ENCODE results near the gene NR2E1.

Gene NR2E1

DNA sequence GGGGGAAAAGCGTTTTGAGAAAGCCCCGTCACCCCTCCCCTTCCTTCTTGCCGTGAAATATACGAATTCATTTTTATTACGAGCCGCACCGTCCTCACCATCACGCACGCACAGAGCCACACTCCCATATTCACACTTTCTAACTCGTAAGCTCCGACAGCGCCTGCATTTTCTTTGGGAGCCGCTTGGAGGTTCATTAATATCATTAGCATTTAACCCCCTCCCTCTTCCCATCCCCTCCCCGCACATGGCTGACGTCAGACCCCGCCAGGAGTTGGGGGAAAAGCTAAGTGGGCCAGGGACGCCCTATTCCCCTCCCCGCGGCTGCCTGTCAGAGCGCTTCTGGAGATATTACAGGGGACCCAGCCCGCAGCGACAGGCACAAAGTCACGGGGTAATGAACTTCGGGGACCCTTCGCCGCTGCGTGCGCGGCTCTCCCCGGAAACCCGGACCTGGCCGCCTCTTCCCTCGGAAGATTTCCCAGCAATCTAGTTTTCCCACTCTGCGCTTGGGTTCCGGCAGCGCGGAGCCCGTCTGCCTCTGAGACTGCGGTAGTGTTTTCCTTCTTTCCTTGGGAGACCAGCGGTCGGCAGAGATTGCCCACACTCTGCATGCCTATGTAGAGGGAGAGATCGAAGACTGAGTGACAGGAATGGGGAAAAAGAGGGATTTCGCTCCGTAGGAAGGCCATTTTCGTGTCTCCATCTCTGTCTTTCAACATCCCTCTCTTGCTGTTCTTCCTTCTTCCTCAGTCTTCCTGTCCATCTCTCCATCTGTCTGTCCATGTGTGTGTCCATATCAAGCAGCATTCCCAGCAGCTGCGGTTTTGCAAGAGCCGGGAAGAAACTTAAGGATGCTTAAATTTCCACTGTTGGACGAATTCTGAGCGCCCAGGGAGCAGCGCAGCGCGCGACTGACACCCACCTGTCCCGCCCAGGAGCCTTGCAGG, at the start of gene NR2E1:
Gene NR2E1 (plus strand): TSS at position 309 of the 950 bp plus-strand sequence. CDS start 744 bp downstream, outside the sequence.
- no peak for DNase-seq

DNA sequence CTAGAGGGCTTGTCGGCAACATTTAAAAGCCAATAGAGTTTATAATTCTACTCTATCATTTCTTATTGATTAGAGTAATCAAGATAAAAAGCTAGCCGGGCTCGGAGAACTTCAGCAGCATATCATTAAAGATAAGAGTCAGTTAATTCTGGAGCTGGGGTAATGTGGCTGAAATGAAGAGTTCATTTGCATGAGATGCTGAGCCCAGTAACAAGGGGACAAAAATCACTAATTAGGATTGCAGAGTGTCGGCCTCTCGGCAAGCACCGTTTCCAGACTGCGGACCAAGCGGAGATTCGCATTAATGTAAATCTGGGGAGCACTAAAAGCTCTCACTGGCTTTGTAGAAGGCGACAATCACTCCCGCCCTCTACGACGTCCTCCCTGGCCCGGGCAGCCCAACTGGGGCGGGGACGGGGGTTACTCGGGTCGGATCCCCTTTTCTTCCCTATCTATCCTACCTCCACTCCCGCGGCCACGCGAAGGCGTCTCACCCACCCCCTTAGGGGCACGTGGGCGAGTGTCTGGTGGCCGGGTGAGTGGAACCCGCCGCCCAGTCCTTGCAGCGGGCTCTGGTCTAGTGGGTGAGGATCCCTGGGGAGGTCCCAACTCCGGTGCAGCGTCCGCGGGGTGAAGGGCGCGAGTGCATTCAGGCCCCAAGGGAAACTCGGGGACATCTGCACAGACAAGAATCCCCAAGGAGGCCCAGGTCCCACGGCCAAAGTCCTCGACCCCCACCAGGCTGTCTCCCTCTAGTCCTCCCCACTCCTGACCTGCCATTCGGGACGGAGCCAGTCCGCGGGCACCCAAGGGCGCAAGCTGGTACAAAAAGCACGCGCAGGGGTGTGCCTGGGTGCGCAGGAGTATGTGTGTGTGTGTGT, 49.0 kb upstream of the NR2E1 start:
- no peak for DNase-seq

DNA sequence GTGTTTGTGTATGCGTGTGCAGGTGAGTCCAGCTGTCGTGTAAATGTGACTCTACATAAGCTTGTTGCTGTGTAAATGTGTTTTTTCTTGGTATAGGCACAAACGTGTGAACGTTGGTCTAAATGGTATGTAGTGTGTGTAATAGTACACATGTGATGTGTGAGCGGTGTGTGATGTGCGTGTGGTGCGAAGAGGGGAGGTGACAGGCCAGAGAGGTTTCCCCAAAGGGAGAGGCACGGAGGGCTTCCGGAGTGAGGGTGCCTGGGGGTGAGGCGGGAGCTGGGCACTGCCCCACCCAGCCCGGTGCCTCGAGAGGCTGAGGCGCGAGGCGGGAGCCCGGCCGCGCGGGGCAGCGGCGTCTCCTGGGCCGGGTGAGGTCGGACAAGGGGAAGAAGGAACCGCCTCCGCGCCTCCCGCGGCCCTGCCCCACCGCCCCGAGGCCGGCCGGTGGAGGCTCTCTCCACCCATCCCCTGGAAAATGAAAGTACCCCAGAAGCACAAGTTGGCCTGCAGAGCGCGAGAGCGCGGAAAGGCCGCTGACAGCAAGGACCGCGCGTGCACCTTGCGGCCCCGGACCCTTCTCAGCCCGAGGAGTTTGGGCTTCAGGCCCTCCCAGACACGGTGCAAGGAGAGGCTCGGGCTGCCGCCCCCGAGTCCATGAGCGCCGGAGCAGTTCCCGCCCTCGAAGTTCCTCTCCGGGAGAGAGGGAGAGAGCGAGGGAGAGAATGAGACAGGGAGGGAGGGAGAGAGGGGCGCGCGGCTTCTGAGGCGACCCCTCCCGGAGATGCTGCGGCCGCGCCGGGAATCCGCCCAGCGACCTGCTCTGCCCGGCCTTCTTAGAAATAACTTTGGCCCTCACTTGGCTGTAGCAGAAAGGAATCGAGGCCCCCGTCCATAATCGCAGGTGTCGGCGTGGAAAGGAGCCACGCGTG, 48.1 kb upstream of the NR2E1 start:
- DNase-seq: no peak

DNA sequence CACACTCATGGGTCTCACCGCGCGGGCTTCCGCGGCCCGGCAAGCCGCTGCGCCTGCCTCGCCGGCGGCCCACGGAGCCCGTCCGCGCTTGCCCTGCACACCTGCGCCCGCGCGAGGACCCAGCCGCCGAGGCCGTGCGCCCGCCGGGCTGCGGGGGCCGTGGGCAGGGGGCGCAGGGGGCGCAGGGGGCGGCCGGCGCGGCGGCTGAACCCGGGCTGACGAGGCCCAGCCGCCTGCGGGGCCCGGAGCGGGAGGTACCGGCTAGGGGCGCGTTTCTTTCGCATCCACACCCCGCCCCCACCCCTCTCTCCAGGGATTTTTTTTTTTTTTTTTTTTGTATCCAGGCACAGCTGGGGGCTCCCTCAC, 47.5 kb upstream of the NR2E1 start:
- no peak for DNase-seq

DNA sequence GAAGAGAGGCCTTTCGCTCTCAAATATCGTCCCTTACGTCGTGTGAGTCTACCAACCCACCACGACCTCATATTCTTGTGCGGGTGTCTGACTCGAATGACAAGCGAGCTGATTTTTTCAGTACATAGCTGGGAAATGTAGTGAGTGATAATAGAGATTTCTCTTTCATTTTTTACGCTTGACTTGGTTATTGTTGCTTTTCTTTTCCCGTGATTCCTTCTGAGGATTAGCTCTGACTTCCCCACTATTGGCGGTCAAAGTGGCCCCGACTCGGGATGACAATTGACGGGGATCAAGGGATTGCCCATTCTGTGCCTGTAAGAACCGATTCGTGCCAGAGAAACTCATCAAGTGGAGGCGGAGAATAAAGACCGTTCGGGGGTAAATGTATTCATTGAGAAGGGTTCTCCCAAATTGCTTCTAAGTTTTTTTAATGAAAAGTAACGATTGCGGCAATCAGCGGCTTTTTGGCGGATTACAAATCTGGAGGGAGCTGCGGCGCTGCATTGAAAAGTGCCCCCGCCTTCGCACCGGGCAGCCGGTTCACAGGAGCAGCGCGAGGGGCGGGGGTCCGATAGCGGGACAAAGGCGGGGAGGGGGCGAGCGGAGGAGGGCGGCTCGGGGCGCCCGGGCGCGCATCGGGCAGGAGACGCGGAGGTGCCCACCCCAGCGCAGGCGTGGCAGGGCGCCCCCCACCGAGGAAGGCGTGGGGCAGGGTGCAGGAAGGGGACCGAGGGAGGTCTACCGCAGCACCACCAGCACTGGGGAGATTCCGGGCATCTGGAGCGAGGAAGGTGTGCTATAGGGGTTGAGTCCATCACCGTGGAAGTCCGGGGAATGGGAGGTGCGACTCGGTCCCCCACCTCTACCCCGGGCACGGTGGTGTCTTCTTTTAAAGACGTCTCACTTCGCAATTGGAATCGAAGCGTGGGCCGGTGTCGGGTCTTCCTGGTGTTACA, 46.7 kb upstream of the NR2E1 start:
- DNase-seq: no peak

DNA sequence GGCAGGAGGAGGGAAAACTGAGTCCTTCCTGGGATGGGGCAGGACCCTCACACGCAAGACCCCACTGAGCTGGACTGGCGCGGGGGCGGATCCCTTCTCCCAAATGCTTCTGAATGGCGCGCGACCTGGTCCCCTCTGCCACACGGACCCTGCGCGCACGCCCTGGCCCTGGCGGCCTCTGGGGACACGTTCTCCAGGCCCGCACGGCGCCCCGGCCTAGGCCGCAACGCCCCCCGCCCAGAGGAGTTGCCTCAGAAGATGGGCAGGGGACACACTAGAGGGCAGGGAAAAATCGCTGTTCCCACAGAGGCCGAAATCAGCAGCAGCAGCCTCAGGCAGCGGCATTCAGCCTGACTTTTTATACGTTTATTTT, 46.1 kb upstream of the NR2E1 start:
- DNase-seq: no peak

DNA sequence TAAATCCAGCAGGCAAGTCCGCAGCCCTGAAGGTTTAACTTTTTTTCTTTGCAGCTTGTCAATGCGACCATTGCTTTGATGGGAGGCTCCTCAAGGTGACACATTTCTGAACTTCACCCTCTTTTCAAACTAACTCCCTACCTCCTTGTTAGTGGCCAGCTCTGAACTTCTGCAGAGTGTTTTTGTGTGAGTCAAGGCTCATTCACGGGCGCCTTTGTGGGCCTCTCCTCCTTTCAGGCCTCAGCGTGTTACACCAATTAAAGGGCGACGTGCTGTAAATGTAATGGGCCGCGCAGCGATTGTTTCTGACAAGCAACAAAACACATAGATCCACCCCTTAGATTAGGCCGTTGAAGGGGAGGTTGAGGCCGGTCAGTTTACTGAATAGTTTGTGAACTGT, 45.5 kb upstream of the NR2E1 start:
- no peak for DNase-seq

DNA sequence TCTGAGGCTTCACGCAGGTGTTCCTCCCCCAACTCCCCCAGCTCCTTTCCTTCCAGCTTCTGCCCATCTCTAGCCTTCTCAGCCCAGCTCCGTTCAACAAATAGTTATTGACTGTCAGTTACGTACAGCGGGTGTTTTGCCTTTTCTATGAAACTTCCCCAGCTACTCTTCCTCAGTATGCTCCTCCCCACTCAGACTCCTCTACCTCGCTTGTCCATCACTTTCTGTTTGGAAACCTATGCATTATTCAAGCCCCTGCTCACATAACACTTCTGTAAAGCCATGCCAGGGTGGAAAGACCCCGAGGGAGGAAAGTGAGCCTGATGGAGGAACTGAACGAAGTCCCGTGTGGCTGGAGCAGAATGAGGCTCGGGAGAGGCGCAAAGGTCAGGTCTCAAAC, 44.2 kb upstream of the NR2E1 start:
- no peak for DNase-seq

DNA sequence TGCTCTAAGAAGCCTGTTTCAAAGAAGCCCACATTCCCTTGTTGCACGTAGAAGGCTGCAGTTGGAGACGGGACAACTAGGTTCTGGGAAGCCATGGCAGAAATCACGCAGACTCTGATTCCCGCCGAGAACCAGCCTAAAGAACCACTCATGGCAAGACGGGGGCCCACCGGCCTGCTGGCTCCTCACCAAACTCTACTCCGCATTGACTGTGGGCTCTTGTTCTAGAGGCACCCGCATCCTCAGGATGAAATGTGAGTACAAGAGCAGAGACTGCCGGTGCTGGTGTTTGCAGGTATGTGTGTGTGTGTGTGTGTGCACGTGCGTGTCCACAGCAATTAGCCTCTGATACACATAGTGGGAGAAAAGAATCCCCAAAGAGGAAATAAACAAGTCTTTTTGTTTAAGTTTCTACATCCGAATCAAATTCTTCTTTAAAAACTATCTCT, 42.3 kb upstream of the NR2E1 start:
- no peak for DNase-seq

DNA sequence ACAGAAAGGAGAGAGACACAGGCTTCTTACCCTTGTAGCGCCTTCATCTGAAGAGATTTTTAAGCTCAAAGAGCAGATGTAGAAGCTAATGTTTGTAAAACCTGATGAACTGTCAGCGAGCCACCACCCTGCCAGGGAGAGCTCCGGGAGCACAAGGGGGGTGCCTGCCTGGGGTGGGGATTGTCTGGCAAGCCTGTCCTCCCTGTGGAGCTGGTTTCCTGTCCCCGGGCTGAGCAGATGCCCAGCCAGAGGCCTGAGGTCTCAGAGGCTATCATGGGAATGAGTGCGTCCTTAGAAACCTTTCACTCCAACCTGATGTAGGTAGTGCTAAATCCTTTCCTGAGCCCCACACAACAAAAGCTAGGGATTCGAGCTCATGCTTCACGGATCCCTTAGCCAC, 41.9 kb upstream of the NR2E1 start:
- DNase-seq: no peak

DNA sequence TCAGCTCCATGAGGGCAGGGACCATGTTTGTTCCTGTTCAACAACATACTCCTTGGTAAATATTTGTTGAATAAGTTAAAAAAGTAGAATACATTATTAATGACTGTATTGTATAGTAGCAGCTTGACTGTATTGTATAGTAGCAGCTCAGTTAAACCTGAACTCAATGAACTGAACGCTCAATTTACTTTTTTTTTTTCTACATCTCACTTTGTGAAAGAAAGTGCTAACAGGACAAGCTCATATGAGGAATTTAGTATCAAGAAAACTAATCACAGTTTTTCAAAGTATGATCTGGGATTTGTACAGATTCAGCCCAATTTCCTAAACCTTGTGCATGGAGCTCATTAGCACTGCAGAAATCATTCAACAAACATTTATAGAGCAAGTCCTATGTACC, 38.8 kb upstream of the NR2E1 start:
- no peak for DNase-seq

DNA sequence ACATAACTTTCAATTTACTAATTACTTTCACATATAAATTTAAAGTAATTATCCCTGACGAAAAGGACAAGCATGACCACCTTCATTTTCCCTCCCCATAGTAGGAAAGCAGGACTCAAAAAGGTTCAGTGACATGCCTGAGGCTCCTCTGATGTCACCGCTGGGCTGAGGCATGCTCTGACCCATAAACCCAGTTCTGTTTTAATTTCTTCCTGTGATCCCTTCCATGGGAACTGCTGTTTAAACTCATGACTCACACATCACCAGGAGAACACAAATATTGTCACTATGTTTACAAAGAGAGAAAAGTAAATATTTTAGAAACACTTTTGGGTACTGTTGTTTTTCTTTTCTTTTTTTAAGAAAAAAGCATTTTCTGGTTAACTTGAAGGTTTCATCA, 38.0 kb upstream of the NR2E1 start:
- DNase-seq: no peak

DNA sequence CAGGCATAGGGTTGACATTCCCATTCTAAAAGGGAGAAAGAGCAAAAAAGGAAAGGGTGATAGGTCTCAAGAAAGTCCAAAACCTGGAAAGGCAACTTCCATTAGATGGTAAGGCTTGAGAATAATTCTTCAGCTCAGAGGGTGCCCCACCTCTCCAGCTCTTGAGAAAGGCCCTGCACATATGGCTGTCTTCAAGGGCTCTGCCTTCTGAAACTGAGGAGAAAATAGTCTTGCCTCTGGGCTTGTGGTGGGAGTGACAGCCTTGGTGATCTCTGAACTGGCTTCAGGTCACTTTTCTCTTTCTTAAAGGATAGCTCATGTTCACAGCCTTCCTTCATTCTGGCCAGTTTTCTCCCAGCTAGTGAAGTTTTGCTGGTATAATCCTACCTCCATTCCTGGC, 35.6 kb upstream of the NR2E1 start:
- DNase-seq: no peak

DNA sequence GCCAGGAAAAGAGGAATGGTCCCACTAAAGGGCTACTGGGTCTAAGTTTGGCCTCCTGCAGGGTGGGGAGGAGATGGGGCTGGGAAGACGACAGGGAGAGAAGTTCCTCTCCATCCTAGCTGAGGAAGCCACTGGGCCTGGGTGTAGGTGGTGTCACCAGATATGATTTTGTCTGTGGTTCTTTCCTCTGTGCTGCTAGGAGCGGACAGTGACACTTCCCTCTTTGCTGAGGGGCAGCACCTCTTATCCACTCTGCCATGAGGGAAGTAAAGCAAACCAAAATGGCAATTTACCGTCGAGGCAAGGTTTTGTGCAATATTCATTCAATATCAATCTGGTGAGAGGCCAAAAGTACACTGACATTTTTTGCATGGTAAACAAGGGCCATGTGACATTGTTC, 33.0 kb upstream of the NR2E1 start:
- no peak for DNase-seq

DNA sequence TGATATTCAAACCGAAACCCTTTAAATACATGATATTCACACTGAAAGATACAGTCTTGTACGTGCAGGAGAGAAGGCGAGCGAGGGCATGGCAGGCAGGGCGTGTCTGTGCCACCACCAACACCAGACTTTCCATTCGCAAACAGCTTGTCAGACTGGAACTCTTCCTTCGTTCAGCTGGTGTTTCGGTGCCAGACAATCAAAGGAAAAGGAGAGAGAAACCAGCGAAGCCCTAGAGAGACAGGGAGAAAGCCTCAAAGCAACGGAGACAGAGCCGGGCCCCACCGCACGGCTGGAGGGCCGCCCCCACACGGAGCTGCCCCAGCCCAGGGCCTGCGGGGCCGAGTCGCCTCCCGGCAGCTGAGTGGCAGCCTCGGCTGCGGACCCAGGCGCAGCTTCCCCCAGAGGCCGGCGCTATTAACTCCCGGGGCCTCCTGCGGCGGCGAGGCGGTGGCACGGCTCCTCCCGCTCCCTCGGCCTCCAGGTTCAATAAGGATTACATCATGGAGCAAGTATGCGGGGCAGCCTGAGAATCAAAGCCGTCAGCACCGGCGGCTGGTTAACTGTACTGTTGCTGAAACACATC, 32.1 kb upstream of the NR2E1 start:
- no peak for DNase-seq

DNA sequence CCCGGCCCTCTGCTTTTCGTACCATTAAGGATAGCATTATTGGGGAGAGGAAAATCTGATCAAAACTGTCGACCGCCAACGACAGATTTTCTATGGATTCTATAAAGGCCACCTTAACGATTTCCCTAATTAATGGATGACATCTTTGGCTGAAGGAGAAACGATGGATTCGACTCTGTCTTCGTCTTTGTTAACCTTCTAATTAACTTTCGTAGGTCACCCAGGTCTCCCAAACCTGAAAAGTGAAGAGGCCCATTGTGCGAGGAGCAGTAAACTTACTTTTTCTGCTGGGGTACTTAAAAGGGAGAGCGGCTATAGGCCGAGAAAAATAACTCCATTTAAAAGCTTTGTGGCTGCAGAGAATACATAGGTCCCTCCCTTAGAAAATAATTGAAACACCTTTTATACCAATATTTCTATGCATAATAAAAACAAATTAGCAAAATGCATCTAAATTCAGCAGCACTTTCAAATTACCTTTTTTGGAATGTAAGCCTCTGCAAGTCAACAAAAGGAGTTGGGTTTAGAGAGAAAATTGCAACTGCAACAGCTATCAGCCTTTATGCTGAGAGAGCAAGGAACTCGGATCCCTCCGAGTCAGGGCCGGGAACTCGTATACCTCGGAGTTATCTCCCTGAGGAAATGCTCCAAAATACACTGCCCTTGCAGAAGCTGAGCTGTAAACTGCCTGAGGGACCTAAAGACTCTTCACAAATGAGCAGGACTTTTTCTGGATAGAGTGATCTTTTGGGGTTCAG, 31.4 kb upstream of the NR2E1 start:
- DNase-seq: no peak

DNA sequence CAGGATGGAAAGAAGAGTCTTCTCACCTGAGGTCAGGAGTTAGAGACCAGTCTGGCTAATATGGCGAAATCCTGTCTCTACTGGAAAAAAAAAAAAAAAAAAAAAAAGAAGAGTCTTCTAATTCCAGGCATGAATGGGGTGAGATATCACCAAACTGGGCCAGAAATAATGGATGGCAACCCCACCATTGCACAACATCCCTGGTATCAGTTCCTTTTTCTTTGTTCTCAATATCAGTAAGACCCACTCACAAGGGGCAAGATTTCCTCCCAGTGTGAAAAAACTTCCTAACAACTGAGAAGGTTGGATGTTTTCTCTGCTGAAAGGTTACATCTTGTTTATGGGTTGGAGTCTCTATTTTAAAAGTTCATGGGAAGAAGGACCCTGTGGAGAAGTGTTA, 23.6 kb upstream of the NR2E1 start:
- DNase-seq: no peak

DNA sequence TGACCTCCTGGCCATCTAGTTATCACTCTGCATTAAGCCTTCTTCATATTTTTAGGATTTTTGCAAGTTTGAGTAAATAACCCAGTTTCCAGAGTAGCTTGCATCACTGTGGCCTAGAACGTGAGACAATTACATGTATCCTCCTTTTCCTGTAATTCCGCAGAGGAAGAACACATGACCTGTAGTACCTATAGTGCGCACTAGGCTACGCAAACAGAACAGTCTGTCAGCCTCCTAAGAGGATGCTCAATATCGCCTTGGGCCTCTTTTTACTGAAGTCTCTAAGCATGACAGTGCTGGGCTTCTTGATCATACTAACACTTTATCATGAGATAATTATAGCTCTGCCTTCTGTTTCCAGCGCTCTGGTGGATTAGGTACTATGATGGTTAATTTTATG, 20.2 kb upstream of the NR2E1 start:
- DNase-seq: no peak

DNA sequence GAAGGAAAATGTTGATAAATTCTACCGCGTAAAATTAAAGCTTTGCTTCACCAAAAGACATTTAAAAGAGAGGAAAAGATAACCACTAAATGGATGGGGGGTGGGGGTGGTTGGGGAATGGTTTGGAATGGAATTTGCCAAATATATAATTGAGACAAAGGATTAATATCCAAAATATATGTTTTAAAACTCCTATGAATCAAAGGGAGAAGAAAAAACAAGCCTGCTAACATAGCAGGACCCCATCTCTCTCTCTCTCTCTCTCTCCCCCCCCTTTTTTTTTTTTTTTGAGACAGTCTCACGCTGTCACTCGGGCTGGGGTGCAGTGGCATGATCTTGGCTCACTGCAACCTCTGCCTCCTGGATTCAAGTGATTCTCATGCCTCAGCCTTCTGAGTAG, 13.4 kb upstream of the NR2E1 start:
- no peak for DNase-seq

DNA sequence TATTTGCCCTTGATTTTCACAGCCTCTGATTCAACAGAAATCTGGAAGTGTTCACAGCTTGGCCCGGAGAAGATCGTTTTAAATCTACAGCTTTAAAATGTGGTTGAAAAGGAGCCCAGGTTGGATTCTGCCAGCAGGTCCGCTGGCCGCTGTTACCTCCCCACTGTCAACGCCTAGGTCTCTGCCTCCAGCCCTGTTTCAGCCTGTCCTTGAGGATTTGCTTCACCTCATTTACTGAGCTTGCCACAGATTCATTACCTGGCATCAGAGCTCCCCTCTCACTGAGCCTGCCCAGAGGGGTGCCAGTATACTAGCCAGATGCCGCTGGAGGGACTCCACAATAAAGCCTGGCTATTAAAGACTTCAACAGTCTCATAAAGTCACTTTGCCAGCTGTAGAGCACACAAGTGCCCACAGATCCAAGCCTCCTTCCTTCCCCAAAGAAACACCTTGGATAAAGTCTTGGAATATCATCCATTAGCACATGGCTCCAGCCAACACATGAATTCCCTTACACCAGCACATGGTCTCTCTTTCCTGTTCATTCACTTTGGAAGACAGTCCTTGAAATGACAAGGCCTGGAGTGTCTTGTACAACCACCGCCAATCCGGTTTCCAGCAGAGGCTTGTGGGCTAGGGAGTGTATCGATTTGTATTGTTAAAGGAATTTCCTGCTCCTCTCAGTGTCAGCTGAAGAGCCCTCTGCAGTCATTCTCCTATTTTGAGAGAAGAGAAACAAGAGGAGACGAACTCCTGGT, 9.5 kb upstream of the NR2E1 start:
- DNase-seq: peak; percentile 82
